ENCODE measurements around the gene ELAVL1.
"Not testable (repeated sequence)": the region's sequence is repeated elsewhere in the genome, so short reads cannot be mapped to it uniquely, and the experiment has no call there.

Gene ELAVL1

DNA sequence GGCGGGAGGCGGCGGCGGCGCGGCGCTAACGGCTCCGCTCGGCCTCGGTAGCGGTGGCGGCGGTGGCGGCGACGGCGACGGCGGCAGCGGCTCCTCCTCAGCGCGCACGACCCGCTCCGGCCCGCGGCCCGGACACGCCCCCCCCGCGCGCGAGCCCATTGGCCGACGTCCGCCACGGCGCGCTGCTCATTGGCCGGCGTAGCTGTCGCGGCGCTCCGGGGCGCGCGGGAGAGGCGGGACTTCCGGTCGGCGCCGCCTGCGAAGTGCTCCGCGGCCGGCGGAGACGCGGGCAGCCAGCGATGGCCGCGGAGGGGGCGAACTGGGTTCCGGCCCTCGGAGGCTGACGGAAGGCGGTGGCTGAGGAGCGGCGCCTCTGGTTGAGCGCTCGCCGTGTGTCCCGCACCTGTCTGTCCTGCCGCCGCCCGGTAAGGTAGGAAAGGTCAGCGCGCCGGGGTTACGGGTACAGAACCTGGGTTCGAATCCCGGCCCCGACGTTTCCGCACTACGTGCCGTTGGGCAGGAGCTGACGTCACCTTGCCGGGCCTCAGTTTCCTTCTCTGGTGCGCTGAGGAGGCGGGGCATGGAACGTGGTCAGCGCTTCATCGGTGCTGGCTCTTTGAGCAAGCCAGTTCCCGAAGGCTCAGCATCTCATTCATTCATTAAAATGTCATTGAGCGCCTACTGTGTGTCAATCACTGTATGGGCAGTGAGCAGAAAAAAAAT, at the start of gene ELAVL1:
Gene ELAVL1, minus strand, starts transcription at position 108 of the 723 bp plus-strand sequence. CDS start 13,826 bp downstream, outside the sequence.
- DNase-seq: peak; percentile 46 to 89

DNA sequence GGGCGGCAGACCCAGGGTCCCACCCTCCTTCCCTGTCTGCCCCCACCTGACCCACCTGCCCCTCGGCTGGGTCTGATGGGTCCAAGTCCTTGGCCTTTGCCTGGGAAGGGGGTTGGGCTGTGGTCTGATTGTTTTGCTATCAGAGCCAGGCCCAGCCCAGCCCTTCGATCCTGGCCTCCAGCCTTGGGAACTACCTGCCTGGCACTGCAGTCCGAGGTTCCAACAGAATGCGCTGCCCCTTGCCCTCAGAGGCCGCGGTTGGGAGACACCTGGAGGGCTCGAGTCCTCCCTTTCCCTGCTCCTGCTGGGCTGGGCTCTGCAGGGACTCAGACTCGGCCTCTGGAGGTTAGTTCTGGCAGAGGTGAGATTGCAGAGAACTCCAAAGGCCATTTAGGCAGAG, 48.7 kb upstream of the ELAVL1 start:
- DNase-seq: no peak

DNA sequence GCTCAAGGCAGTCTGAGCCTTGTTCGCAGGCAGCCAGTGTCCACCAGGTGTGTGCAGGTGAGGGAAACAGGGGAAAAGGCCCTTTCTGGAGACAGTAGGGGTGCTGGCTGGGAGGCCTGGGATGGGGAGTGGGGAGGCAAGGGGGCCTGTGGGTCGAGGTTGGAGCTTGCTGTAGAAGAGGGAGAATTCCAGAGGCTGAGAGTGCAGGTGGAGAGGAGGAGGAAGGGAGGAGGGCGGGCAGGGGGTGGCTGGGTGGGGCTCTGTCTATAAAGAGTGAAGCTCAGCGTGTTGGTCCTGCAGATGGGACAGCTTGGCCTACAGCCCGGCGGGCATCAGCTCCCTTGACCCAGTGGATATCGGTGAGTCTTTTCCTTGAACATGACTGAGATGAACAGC, 47.0 kb upstream of the ELAVL1 start, which contains the start of gene CCL25:
Gene CCL25, plus strand, starts transcription at position 297 of the 396 bp plus-strand sequence. CDS start 290 bp downstream, outside the sequence.
- no peak for DNase-seq

DNA sequence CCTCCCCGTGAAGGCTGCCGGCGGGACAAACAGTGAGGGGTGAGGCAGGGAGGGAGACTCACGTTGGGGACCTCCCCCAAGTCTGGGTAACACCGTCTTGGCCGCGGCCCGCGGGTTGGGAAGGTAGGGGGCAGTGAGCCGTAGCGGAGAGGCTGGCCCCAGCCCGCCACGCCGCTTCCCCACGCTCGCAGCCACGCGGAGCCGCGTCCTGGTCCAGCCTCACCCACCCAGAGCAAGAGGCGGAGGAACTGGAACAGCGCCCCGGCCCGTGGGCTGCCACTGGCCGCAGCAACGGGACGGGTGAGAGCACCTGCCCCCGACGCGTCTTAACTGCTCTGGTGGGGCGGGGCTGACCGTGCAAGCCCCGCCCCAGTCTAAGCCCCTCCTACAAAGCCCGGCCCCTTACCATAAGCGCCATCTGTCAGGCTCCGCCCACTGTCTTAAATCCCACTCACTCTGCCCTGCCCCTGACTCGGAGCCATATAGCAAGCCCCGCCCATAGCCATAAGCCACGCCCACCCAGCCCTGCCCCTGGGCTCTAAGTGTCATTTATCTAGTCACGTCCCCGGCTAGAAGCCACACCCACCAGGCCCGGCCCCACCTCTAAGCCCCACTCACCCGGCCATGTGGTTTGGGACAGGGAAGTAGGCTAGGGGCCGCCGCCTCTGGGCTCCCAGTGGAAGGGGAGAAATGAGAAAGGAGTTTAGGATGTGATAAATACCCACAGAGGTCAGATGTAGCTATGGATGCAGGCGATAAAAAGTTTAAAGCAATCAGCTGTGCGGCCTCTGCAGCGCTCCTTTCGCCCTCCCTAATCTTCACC, 45.0 kb upstream of the ELAVL1 start:
- DNase-seq: peak; percentile 80 to 95

DNA sequence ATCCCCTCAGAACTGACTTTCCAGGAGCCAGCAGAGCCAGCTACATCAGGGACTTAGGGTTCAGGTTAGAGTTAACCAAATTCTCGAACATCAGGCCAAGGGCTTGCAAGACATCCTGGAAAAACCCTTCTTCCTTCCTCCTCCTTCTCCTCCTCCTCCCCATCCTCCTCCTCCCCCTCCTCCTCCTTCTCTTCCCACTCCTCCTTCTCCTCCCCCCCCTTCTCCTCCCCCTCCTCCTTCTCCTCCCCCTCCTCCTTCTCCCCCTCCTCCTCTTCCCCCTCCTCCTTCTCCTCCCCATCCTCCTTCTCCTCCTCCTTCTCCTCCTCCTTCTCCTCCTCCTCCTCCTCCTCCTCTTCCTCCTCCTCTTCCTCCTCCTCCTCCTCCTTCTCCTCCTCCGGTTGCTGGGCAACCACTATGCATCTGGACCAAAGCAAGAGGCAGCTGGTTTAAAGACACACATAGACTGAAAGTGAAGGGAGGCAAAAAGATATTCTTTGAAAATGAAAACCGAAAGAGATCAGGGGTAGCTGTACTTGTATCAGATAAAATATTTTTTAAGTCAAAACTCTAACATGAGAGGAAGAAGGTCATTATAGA, 41.2 kb upstream of the ELAVL1 start:
- DNase-seq: no peak

DNA sequence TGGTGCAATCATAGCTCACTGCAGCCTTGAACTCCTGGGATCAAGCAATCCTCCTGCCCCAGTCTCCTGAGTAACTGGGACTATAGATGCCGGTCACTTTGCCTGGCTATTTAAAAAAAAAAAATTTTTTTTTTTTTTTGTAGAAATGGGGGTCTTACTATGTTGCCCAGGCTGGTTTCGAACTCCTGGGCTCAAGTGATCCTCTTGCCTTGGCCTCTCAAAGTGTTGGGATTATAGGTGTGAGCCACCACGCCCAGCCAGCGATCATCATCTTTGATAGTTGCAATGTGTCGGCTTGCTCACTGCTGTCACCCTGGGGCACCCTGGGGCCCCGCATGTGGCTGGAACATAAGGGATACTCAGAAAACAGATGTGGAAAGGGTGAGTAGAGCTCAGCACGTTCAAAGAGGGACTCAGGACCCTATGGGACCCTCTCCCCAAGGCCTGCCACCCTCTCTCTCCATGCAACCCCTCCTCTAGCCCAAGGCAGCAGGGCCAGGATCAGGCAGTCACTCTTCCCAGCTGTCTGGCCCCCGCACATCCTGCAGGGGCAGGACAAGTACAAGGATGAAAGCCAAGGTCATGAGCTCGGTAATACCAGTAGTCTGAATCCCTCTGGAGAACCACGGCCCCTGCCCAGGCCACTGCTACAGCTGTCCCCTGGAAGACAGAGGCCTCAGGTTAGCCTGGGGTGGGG, 40.6 kb upstream of the ELAVL1 start:
- DNase-seq: no peak

DNA sequence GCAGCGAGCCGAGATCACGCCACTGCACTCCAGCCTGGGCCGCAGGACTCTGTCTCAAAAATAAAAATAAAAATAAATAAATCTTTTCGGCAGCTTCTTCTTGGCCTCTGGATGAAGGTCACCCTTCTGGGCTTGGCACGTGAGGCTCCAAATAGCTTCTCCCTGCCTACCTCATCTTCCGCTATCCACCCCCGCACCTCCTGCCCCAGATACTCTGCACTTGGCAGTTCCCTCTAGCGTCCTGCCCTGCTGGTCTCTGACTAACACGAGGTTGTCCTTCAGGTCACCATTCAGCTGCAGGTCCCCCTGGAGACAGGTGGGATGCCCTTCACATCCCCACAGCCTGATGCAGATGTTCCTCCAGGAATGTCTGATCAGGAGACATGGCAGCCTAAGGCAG, 38.6 kb upstream of the ELAVL1 start:
- DNase-seq: no peak

DNA sequence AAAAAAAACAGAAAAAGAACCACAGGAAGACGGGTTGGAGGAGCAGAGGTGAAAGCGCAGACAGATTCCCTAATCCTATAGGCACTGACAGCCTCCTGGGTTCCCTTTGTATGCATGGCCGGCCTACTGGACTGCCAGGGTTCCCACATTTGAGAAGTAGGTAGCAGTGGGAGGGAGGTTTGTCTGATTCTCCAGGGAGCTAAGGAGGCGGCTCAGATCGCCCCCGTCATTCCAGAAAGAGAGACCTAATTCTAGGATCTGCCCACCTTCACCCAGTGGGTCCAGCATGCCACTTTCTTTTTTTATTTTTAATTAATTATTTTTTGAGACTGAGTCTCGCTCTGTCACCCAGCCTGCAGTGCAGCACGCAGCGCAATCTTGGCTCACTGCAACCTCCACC, 37.5 kb upstream of the ELAVL1 start:
- no peak for DNase-seq

DNA sequence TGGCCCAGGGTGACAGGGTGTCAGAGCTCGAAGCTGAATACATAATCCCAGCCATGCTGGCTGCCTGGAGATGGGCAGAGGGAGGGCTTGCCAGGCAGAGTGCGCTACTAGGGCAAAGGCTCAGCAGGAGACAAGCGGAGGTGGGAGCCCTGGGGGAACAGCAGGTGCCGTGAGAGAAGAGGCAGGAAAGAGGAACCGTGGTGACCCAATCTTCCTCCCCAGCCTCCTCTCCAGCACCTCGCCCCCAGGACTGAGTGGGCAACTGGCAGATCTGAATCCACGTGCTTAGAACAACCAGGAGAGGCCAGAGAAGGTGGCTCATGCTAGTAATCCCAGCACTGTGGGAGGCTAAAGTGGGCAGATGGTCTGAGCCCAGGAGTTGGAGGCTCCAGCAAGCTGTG, 36.1 kb upstream of the ELAVL1 start:
- no peak for DNase-seq

DNA sequence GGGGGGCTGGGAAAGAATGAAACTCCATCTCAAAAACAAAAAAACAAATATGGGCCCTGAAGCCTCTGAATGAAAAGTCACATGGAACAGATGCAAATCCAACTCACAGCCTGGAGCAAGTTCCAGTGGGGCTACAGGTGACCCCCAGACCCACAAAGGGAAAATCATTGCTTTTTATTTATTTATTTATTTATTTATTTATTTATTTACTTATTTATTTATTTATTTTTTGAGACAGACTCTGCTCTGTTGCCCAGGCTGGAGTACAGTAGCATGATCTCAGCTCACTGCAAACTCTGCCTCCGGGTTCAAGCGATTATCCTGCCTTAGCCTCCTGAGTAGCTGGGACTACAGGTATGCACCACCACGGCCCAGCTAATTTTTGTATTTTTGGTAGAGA, 33.8 kb upstream of the ELAVL1 start:
- no peak for DNase-seq

DNA sequence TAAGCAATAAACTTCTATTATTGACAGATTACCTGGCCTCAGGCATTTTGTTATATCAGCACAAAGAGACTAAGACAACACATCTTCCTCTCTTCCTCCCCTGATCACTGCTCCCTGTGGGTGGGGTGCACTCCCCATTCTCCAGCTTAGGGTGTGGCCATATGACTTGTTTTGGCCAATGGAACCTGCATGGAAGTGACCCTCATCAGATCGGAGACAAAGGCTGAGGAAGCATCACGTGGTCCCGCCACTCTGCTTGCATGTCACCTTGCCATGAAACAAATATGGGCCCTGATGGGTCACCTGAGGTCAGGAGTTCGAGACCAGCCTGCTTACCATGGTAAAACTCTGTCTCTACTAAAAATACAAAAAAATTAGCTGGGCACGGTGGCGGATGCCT, 33.4 kb upstream of the ELAVL1 start:
- DNase-seq: no peak

DNA sequence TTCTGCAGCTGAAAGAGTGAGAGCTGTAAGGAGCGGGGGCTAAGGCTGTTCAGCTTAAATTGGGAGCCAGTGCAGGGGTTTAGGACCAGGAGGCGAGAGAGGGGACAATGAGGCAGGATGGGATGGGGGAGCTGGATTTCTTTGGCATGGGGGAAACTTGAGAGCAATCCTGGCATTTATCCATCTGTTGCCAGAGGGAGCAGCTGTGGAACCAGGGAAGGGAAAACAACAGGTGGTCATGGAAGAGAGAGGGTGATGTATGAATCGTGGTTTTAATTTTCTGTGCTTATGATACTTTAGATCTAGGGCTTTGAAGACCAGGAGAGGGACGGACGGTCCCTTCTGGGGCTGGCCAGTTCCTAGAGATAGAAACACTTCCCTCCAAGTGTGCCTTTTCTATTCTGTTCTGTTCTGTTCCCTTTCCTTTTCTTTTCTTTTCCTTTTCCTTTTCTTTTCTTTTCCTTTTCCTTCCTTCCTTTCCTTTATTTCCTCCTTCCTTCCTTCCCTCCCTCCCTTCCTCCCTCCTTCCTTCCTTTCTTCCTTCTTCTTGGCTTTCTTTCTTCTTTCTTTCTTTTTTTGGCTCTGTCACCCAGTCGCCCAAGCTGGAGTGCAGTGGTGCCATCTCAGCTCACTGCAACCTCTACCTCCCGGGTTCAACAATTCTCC, 31.1 kb upstream of the ELAVL1 start:
- DNase-seq: no peak

DNA sequence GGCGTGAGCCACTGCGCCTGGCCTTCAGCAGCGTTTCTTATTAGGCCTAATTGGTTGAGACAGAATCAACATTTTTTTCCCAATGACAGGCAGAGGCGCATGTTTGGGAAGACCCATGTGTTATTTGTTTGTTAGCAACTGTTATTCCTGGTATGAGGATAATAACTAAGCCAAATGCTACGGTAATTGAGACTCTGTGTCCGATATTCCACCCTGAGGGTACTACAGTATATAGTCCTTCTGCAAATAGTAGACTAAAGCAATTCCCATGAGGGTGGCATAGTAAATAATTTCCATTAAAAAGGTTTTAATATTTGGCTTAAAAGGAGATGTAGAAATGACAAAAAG, 28.7 kb upstream of the ELAVL1 start:
- DNase-seq: no peak

DNA sequence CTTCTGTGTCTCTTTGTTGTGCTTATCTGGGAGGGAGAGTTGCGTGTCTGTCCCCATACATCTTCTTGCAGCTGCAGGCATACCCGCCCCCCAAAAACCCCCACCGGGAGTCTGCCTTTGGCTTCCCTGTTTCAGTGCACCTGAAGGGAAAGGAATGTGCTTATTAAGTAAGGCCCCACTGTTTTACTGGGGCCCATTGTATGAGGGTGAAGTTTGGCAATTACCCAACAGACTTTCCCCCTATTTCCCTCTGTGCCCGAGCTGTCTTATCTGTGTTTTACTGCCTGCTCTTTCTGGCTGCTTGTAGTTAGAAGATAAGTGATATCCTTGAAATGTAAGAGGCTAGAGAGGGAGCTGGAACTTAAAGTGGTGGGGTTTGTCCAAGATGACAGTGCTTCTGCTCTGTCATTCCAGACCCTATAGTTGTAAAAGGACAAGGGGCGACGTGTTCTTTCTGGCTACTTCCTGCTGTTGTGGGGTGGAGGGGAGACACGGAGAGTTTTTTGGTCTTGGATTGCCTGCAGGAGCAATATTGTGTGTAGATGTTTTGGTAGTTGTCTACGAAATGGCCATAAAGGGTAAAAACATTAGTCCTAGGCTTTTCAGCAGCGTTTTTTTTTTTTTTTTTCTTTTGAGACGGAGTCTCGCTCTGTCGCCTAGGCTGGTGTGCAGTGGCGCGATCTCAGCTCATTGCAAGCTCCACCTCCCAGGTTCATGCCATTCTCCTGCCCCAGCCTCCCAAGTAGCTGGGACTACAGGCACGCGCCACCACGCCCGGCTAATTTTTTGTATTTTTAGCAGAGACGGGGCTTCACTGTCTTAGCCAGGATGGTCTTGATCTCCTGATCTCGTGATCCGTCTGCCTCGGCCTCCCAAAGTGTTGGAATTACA, 28.1 kb upstream of the ELAVL1 start:
- not testable (repeated sequence) for DNase-seq

DNA sequence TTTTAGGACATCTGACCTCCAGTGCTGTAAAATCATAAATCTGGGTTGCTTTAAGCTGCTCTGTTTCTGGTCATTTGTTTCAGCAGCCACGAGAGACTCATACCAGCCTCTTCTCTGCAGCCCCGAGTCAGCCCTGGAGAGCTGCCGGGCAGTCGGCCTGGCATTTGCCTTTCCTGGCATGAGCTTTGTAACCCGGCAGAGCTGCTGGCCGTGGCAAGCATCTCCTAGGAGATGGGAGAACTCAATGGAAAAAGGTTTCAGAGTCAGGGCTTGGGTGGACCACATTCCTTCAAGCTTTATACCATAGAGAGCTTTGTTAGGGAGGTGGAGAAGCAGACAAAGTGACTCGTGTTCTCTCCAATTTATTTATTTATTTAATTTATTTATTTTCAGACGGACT, 25.5 kb upstream of the ELAVL1 start:
- DNase-seq: no peak

DNA sequence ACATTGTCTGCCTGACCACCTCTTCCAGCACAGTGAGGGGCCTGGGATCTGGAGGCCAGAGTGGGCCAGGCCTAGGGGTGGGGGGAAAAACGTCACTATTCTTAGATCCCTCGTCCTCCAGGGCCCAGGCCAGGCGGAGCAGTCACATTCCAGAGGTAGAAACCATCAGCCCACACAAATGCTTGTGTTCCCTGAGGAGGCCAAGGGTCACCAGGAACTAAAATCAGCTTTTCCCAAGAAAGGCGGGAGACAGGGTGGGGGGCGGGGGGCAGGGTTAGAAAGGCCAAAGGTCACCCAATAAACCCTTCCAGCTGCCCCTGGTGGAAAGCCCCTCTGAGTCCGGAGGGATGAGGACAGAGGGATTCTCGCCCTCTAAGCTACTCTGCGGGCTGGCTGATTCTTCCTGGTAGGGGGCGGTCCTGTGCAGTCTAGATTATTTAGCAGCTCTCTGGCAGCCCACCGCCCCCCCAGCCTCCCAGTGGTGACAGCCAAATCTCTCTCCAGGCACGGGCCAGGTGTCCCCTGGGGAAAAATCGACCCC, 23.6 kb upstream of the ELAVL1 start:
- DNase-seq: no peak

DNA sequence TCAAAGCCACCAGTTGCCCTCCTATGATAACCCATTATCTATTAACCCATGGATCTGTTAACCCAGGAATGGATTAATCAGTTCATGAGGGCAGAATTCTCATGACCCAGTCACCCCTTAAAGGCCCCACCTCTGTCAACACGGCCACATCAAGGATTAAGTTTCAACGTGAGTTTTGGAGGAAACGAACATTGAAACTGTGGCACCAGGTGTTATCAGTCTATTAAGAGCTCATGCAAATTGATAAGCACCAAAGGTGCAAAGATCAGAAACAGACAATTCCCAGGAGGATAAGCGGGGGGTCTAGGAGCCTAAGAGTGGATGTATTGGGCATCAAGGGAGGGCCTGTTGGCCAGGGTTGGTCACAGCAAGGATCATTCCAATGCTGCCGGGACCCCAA, 19.9 kb upstream of the ELAVL1 start:
- DNase-seq: peak; percentile 67 to 69

DNA sequence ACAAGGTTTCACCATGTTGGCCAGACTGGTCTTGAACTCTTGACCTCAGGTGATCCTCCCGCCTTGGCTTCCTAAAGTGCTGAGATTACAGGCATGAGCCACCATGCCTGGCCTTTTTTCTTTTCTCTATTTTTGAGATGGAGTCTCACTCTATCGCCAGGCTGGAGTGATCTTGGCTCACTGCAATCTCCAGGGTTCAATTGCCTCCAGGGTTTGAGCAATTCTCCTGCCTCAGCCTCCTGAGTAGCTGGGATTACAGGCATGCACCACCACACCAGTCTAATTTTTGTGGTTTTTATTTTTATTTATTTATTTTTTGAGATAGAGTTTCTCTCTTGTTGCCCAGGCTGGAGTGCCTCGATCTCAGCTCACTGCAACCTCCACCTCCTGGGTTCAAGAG, 18.8 kb upstream of the ELAVL1 start:
- not testable (repeated sequence) for DNase-seq

DNA sequence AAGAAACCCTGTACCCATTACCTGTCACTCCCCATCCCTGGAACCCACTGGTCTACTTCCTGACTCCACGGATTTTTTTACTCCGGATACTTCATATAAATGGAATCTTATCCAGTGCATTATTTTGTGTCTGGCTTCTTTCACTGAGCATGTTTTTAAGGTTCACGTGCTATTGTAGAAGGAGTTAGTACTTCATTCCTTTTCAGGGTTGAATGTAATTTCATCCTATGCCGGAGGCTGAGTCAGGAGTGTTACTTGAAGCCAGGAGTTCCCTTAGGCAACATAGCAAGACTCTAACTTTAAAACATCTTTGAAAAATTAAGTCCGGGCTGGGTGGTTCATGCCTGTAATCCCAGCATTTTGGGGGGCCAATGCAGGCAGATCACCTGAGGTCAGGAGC, 17.9 kb upstream of the ELAVL1 start:
- DNase-seq: no peak

DNA sequence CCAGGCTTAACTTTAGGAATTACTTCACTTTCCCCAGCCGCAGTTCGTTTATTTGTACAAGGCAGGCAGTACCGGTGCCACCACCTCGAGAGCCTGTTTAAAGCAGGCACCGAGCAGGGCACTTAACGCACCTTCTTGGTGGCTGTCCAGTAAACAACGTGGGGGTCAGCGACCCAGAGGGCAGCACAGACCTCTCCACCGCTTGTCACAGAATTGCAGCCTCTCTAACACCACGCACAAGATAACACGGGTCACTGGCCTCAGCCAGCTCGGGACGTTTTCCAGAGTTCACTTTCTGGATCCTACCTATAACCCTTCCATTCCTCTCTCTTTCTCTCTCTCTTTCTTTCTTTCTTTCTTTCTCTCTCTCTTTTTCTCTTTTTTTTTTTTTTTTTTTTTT, 16.8 kb upstream of the ELAVL1 start:
- DNase-seq: no peak

DNA sequence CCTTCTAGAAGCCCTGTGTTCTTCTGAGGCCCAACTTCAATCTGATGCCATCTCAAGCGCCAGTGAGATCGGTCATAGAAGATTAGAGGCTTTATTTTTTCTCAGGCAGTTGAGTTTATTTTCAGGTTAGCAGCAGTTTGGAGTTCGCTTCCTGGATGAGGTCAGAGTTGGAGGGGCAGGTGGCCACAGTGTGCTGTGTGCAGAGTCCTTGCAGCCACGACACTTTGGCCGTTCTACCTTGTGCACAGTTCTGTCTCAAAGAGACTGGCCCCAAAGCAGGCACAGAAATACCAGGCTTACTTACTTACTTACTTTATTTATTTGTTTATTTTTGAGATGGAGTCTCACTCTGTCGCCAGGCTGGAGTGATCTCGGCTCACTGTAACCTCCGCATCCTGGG, 15.9 kb upstream of the ELAVL1 start:
- DNase-seq: no peak
